PC-9 (cell line): ENCODE results near the gene BAHD1.

ENCODE experiments used
- EZH2 ChIP-seq: fragments of 200-600 bp; sonication (generic); IDR thresholded peaks from 2 replicates; pipeline ENCODE4 v1.8.0; 2017; ENCODE audit warnings: antibody characterized with exemption, low read depth
- TF ChIP-seq, protein P1 (sequence below): fragments of 200-600 bp; sonication (generic); conservative IDR thresholded peaks from 2 replicates; pipeline ENCODE4 v1.6.1; 2017; ENCODE audit warnings: mixed run types, antibody characterized with exemption, mild to moderate bottlenecking, moderate library complexity

DNA sequence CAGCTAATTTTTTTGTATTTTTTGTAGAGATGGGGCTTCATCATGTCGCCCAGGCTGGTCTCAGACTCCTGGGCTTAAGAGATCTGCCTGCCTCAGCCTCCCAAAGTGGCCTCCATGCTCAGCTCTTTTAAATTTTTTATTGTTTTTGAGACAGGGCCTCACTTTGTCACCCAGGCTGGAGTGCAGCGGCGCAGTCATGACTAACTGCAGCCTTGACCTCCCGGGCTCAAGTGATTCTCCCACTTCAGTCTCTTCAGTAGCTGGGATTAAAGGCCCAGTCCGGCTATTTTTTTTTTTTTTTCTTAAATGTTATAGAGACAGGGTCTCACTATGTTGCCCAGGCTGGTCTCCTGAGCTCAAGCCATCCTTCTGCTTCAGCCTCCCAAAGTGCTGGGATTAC is 15.1 kb upstream of the BAHD1 start:
- TF ChIP-seq, protein P1, sequence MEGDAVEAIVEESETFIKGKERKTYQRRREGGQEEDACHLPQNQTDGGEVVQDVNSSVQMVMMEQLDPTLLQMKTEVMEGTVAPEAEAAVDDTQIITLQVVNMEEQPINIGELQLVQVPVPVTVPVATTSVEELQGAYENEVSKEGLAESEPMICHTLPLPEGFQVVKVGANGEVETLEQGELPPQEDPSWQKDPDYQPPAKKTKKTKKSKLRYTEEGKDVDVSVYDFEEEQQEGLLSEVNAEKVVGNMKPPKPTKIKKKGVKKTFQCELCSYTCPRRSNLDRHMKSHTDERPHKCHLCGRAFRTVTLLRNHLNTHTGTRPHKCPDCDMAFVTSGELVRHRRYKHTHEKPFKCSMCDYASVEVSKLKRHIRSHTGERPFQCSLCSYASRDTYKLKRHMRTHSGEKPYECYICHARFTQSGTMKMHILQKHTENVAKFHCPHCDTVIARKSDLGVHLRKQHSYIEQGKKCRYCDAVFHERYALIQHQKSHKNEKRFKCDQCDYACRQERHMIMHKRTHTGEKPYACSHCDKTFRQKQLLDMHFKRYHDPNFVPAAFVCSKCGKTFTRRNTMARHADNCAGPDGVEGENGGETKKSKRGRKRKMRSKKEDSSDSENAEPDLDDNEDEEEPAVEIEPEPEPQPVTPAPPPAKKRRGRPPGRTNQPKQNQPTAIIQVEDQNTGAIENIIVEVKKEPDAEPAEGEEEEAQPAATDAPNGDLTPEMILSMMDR: no peak
- TF ChIP-seq EZH2: no peak
